Epithelial cell of proximal tubule (primary cell): ENCODE results near the gene KPNA2. TPM values are rescaled to one million over a fixed set of nuclear protein-coding genes. Genes with fewer than 3 reads are reported as not detected.
A peak's percentile ranks its signal among the peaks of the same experiment; 100 is the strongest.
"Not testable (repeated sequence)": the region's sequence is repeated elsewhere in the genome, so short reads cannot be mapped to it uniquely, and the experiment has no call there.

Source experiments
- DNase-seq: peaks from one replicate; pipeline ENCODE4 v3.0.0-alpha.2; 2011; ENCODE audit warnings: low read depth
- H3K4me3 ChIP-seq: 2 replicates; pipeline ENCODE4 v1.5.1; 2011; ENCODE audit warnings: low read depth, mild to moderate bottlenecking, low read length
- CTCF ChIP-seq: conservative IDR thresholded peaks from 2 replicates; pipeline ENCODE4 v1.5.1; 2012; ENCODE audit warnings: low read depth, mild to moderate bottlenecking, low read length
- total RNA-seq: library from RNA; depleted of rRNA; stranded (reverse); fragments of >200 nt; gene quantifications from 2 replicates; pipeline ENCODE4 v1.2.3, GENCODE V29; 2015

The KPNA2 gene
- total RNA-seq, 1 donor from 2014 or later: 369 TPM

GRCh38 chr17:68080411-68081150 is 45.0 kb downstream of the KPNA2 start:
- TF ChIP-seq CTCF: no peak
- DNase-seq: no peak
- H3K4me3 ChIP-seq: no peak overlapping the region

GRCh38 chr17:68081305-68082265 is 46.0 kb downstream of the KPNA2 start:
- DNase-seq, H3K4me3 ChIP-seq: not testable (repeated sequence)

GRCh38 chr17:68085771-68086381 is 50.3 kb downstream of the KPNA2 start:
- TF ChIP-seq CTCF: no peak
- no peak for DNase-seq
- peak overlapping the region; percentile 21 for H3K4me3 ChIP-seq

GRCh38 chr17:68086666-68087065 is 51.1 kb downstream of the KPNA2 start:
- not testable (repeated sequence) for DNase-seq, H3K4me3 ChIP-seq

- DNase-seq, H3K4me3 ChIP-seq: not testable (repeated sequence)
These were observed 51.6 kb downstream of the KPNA2 start for GRCh38 chr17:68087131-68087623.

GRCh38 chr17:68087851-68088250 is 52.3 kb downstream of the KPNA2 start:
- TF ChIP-seq CTCF: no peak
- no peak for DNase-seq

GRCh38 chr17:68089881-68090280 is 54.3 kb downstream of the KPNA2 start:
- no peak for TF ChIP-seq CTCF
- no peak for DNase-seq

More at GRCh38 chr17:68087851-68088250, 52.3 kb downstream of the KPNA2 start:
- no peak overlapping the region for H3K4me3 ChIP-seq

GRCh38 chr17:68094481-68095078 is 59.0 kb downstream of the KPNA2 start:
- DNase-seq: no peak
- H3K4me3 ChIP-seq: no peak overlapping the region
- no peak for TF ChIP-seq CTCF

More at GRCh38 chr17:68089881-68090280, 54.3 kb downstream of the KPNA2 start:
- H3K4me3 ChIP-seq: no peak overlapping the region
